HG03060 (cell line): ENCODE measurements around the gene NR3C1.
A peak's percentile ranks its signal among the peaks of the same experiment; 100 is the strongest.

Source experiments
- ATAC-seq: cut with Tn5 transposase; IDR thresholded peaks from one replicate; pipeline ENCODE4 v1.9.1; 2021; ENCODE audit warnings: low read depth, moderate number of reproducible peaks; ENCODE audit not compliant: unreplicated experiment

The NR3C1 gene

GRCh38 chr5:143427122-143427735 is 23.7 kb upstream of the NR3C1 start:
- no peak for ATAC-seq

DNA sequence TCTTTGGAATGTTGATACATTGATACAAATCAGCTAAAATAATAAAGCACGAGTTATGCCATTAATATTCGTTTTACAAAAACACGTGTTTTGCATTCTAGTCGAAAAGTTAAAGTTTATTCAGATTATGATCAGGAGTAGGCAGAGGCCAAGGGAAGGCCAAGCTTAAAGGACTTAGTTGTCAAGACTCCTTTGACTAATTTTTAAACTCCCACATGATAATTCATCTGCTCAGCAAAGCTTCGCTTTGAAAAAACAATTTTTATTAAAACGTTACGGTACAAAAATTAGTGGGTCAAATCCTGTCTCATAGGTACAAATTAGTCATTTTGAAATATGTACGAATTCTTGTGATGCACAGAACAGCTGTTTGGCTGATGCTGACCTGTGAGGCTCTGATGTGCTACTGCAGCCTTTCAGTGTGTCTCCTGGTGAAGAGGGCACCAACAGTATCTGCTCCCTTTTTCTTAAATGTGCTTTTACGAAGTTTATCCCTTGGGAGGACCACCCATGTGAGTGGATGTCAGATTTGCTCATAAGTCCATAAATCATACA is 23.0 kb upstream of the NR3C1 start:
- ATAC-seq = no peak

- no peak for ATAC-seq
Measured at GRCh38 chr5:143425835-143426234, 22.3 kb upstream of the NR3C1 start.

GRCh38 chr5:143418140-143418866 is 14.8 kb upstream of the NR3C1 start:
- no peak for ATAC-seq

DNA sequence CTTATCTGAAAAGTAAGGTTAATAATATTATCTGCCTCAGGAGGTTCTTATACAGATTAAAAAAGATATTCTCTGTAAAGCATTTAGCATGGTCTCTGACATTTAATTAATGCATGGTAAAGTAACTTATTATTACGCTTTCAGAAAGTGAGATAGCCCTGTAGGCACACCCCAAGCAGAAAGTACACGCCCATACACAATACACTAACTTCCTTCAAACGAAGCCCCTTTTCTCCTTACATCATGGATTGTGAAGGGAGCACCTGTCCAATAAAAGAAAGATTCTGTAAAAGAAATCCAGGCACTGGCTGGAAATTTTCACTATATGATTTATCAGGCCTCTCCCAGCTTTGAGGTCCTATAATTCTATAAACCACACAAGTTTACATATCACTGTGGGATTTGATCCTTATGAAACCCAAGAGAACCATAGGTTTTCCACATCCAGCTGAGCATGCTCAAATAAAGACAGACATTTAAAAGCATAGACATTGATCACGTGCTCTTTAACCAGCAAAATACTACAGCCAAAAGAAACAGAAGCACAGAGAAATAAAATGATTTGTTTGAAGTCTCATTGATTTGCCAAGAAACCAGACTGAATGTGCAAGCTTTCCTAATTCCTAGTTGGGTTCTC is 14.1 kb upstream of the NR3C1 start:
- ATAC-seq = no peak

DNA sequence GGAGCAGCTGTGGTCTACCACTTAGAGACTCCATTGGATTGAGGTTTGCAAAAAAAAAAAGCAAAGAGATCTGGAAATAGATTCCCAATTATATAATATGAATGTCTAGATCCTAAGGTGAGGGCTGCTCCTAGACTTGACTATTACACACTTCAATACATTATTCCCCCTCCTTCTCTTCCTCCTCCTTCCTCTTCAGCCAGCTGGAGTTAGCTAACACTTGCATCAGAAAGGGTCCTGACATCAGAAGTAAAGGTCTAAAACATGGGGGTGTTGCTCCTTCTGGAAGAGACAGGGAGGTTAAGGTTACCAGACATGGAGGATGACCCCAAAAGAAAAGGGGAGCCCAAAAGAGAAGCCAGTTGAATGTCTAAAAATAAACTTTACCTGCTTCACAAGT is 12.9 kb upstream of the NR3C1 start:
- no peak for ATAC-seq

- ATAC-seq = no peak
Measured at GRCh38 chr5:143413958-143414669, 10.6 kb upstream of the NR3C1 start.

- ATAC-seq = no peak
Measured at GRCh38 chr5:143412661-143413342, 9.3 kb upstream of the NR3C1 start.

DNA sequence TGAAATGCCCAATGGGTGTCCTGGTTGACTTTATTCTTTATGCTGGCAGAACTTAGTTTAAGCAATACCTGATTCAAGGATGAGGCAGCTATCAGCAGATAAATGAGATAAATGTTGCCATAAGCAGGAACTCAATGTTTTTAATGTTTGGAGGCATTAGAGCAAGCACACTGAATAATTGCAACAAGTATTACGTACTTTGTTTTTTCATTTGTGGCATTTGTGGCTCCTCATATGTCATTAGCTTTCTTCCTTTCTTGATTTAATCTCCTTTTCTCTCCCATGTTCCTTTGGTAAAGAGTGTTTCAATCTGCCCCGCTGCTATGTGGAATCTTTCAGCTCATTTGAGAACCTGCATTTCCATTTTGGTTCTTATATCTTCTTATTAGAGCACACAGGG is 6.4 kb upstream of the NR3C1 start:
- no peak for ATAC-seq

DNA sequence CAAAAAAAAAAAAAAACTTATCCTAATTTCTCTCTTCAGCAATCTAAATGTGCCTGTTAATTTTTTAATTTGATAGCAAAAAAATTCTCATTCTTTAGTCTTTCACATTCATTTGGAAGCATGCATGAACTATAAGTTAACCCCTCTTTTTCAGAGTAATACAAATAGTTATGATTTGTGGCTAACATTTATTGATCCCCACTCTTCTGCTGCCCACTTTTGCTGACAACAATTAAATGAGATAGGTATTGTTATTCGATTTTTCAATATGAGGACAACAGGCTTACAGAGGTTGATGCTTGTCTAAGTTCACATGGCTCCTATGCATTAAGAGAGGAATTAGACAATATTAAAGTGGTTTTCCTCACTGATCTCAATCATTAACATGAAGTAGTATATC is 2.9 kb upstream of the NR3C1 start:
- ATAC-seq = no peak

DNA sequence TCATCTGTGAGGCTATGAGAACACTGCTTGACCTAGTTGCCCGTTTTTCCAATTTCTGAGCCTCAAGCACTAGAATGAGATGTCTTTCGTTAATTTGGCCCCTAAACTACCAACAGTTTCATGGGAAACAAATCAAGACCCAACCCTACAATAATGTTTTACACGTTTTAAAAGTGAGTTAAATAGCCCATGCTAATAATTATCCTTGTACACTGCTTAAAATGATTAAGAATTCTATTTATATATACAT is 2.3 kb upstream of the NR3C1 start:
- no peak for ATAC-seq

DNA sequence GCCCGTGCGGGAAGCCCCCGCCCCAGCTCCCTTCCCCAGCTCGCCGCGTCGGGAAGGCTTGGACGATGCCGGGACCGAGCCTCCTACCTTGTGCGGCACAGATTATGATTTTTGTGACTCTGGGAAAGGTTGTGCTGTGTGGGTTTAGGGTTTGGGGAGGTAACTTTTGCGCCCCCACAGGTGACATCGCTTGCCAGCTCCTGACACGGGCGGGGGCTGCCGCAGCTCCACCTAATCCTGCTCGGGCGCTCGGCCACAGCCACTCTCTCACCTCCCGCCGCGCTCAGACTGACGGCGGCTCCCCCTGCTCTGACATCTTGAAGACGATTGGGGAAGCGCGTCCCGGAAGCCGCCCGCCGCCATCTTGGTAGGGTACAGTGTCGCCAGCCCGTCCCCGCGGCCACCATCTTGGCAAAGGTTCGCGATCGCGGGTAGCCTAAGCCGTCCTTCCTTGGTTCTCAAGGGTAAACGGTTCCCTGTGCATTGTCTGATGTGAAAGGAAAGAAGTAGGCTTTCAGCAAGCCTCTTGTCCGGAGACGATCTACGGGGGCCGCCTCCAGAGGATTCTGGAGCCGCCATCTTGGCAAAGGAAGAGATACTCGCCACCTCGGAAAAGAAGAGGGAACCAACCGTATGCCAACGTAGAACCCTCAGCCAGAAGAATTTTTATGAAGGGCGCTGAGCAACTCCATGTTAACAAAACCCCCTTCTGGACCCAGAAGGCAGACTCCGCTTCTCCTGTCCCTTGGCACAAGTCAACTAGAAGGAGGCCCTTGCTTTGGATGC is 1.8 kb upstream of the NR3C1 start:
- ATAC-seq = peak; percentile 27

GRCh38 chr5:143404416-143405062 is 1.1 kb upstream of the NR3C1 start:
- ATAC-seq = no peak

DNA sequence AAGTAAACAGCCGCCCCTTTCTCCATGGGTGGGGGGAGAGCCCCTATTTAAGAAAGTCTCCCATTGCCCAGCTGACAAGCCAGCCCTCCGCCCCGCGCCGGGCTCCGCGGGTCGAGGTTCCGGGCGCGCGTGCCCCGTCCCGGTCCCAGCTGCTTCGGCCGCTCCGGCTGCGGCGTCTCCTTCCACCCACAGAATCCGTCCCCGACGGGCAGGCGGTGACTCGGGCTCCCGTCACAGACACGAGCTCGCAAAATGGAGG is 223 bp downstream of the NR3C1 start:
- no peak for ATAC-seq

DNA sequence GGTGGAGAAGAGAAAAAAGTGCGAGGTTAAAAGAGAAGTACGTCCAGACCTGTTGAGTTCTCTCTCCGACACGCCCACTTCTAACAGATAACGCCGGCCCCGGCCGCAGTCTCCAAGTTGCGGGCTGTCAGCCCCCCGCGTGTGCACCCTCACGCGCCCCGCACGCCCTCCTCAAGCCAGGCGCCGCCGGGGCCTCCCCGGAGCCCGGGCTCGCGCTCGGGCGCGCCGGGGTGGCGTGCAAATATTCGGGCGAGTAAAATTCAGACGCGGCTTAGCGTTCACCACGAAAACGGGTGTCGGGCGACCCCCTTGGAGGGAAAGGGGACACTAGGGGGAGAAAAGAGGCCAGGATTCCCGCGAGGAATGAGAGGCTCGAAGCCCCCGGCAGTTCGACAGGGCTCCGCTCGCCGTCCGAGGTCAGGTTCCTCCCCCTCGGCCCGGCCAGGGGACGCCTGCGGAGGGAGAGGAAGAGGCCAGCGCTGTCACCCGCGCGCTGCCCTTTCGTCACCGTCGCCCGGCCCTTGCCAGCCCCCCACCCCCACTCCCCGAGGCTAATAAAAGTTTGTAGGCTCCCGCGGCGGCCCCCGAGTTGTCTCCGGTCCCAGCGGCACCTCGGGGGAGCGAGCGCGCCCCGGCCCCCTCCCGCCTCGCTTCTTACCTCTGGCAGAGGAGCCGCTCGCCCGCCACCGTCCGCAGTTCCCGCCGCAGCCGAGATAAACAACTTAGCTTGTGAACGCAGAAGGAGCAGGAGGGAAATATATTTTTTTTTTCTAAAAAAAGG is 743 bp downstream of the NR3C1 start:
- ATAC-seq = no peak

- ATAC-seq = no peak
Measured at GRCh38 chr5:143402017-143402552, 1.4 kb downstream of the NR3C1 start.

DNA sequence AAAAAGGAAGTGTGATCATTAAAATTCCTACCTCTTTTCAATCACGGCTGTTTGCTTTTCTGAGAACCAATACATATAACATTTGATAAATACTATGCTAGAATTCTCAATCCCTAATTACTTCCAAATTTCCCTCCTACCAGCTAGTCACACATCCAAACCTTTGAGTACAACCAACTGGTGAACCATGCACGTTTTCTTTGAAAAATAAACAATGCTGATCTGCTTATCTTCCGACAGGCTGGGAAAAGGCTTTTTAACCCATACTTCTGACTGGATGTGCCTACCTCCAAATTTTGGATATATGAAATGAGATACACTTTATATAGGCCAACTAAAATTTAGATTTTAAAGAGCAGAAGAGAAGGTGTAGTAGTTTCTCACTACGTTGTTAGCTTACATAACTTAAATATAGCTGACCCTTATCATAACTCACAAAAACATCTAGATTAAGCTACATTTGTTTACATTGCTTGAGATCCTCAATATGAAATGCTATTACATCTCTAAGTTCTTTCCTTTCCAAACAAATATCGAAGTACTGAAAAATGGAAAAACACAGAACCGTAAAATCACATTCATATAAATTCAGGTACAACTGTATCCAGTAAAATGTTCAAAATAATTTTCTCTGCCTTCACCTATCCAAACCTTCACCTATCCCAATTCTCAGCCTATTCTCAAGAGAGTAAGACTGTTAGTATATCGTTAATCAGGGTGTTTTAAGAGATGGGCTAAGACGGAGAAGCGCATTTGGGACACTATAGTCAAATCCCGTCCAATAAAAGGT is 2.1 kb downstream of the NR3C1 start:
- no peak for ATAC-seq
